HG03575 (cell line): Measurements from ENCODE around the gene AP5Z1.
"Not testable (repeated sequence)": the region's sequence is repeated elsewhere in the genome, so short reads cannot be mapped to it uniquely, and the experiment has no call there.

Experiments used
- ATAC-seq: cut with Tn5 transposase; IDR thresholded peaks from one replicate; pipeline ENCODE4 v1.9.1; 2021; ENCODE audit not compliant: unreplicated experiment, insufficient number of reproducible peaks, low FRiP score; ENCODE audit errors: extremely low read depth

Gene AP5Z1

DNA sequence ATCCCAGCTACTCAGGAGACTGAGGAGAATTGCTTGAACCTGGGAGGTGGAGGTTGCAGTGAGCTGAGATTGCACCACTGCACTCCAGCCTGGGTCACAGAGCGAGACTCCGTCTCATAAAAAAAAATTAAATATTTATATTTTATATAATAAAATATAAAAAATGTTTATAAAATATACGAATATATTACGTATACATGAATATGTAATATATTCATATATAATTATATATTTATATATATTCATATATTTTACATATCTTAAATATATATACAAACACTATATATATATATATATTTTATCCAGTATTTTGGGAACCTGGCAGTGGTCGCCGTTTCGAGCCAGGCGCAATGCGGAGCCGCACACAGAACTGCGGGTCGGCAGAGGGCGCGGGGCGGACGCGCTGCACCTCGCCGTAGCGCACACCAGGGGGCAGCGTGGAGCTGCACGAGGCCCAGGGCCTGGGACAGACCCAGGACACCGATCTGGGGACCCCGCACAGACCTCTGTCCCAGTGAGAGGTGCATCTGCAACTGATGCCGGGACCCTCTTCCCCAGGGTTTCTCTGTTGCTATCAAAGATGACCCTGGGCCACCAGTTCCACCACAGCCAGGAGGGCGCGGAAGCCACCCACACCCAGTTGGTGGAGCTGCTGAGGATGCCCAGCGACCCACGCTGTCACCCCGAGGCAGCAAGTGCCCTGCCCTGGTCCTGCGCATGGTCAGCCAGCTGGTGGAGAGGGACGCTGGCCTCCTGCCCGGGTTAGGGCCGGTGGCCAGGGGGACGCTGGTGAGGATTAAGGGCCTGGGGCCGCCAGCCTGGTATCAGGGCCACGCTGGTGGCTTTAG is 22.7 kb downstream of the AP5Z1 start:
- ATAC-seq: no peak

DNA sequence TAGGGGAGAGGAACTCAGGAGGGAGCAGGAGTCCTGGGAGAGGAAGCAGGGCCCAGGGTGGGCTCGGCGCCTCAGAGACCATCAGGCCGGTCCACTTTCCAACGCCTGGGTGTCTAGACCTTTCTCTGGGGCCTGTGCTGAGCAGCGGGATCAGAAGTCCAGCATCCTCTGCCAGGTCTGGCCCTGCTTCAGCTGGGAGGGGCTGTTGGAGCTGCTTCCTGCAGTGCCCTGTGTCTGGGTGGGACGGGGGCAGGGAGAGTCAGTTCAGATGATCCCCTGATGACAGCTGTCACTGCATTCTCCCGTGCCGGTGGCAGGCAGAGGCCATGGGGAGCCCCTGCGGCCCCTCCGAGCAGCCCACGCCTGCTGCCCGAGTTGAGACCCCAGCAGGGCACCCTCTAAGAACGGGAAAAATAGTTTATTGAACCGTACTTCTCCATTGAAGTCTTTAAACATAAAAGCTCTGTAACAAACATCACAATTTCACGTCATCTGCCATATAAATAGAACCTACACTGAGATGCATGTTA is 23.3 kb downstream of the AP5Z1 start:
- ATAC-seq: no peak

DNA sequence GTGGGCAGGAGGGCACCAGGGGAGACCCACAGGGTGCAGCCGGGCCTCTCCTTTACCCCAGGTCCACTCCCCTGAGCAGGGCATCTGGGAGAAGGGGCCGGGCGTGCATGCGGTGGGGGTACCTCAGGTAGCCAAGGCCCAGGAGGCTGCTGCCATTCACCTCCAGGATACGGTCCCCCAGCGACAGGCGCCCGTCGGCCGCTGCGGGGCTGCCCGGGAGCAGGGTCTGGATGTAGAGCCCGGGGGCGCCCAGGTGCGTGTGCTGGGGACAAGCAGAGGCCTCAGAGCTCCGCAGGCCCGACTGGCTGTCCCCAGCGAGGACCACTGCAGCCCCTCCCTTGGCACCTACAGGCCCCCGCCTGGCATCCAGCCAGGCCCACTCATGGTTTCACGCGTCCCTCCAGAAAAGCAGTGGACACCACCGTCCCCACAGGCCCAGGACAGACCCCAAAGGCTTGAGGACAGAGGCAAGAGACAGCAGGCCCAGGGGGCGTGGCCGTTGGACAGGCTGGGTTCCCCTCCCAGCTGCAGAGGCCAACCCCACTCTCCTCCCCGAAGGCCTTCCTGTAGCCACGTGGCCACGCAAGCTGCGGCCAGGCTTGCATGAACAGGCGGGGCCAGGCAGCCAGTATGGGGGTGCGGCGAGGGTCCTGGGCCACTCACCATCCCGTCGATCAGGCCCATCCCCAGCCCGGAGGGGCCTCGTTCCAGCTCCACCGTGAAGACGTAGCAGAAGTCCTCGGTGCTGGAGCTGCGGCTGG is 24.3 kb downstream of the AP5Z1 start:
- no peak for ATAC-seq

DNA sequence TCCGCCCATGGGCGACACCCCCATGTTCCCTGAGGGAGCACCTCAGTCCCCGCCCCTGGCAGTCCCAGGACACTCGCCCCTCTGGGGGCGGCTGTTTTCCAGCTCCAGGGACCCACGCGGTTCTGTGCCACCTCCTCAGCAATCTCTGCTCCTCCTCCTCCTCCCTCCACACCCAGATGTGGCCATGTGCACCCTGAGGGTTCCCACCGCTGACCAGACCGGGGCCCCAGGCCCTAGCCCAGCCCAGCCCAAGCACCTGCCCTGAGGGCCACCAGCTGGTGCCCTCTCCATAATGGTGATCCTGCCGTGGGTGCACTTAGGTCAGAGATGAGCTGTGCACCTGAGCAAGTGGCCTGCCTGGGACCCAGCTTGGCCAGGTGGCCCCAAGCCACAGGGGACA is 25.1 kb downstream of the AP5Z1 start:
- ATAC-seq: no peak

DNA sequence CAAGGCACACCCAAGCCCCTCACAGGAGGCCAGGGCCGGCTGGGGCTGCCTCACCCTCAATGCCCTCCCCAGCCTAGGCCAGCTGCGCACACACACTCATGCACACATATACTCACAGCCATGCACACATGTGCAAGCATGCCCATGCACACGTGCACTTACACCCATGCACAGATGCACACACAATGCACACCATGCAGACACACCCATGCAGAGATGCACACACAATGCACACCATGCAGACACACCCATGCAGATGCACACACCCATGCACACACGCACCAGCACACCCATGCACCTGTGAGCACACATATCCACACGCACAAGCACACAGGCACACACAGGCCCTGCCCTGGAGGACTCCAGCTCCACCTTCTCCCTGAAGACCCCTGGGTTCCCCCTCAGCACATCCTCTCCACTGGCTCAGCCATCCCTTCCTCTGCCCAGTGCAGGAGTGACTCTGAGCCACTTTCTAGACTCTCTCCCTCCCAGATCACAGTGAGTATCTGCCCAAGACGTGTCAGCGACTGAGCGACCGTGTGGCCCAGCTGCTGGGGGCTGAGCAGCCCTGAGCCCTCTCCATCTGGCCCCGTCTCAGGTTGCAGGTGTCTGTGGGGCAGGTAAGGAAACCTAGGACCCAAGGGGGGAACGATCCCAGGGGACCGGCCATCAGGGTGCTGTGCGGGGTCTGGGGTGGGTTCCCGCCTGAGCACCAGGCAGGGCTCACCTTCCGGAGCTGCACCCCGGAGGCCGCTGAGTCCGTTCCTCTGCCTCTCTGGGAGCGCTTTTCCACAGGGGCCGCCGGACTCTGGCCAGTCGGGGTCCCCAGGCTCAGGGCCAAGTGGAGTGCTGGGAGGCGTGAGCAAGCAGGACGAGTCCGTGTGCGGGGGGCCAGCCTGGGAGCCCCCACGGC is 25.8 kb downstream of the AP5Z1 start:
- ATAC-seq: no peak

DNA sequence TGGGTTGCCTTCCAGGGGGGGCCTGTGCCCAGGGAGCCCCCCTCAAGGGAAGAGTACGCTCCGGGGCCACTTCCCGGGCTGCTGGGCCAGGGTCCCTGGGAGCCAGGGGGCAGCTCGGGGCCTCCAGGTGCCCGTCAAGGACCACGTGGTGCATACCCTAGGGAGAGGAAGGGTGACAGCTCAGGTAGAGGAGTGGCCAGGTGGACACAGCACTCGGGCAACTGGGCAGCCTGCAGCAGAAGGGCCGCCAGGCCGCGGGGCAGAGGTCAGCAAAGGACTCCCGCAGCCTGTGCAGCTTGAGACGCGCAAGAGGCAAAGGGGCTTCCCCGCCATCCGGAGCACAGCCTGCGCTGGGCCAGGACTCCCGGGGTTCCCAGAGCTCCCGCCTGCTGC is 26.4 kb downstream of the AP5Z1 start:
- ATAC-seq: no peak

DNA sequence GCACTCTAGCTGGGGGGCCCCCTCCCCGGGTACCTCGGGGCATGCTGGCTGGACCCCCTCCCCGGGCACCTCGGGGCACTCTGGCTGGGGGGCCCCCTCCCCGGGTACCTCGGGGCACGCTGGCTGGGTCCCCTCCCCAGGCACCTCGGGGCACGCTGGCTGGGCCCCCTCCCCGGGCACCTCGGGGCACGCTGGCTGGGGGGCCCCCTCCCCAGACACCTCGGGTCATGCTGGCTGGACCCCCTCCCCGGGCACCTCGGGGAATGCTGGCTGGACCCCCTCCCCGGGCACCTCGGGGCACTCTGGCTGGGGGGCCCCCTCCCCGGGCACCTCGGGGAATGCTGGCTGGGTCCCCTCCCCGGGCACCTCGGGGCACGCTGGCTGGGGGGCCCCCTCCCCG is 27.2 kb downstream of the AP5Z1 start:
- not testable (repeated sequence) for ATAC-seq

DNA sequence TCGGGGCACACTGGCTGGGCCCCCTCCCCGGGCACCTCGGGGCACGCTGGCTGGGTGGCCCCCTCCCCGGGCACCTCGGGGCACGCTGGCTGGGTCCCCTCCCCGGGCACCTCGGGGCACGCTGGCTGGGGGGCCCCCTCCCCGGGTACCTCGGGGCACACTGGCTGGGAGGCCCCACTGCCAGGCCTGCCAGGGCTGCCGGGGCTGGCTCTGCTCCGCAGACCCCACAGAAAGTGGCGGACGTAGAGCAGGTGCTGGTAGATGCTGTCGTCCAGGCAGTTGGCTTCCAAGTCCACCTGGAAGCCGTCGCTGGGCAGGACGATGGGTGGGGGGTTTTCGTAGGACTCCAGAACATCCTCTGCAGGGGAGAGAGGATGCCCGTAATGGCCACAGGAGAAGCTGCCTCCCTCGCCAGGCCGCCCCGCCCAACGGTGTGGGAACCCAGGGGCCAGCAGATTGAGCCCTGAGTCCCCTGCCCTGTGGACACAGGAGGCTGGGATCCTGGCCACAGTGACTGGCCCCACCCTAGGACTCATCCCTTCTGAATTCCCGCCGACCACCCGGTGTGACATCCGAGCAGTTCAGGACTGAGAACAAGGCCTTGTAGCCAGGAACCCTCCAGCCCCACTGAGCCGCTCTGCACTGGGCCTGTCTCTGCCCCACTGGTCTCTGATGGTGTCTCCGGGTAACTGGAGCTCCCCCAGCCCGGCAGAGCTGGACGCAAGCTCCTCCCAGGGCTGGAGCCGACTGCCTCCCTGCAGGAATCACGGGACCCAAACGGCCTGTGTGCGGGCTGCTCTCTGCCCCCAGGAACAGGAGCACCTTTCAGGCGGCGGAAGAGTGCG is 28.2 kb downstream of the AP5Z1 start:
- no peak for ATAC-seq

DNA sequence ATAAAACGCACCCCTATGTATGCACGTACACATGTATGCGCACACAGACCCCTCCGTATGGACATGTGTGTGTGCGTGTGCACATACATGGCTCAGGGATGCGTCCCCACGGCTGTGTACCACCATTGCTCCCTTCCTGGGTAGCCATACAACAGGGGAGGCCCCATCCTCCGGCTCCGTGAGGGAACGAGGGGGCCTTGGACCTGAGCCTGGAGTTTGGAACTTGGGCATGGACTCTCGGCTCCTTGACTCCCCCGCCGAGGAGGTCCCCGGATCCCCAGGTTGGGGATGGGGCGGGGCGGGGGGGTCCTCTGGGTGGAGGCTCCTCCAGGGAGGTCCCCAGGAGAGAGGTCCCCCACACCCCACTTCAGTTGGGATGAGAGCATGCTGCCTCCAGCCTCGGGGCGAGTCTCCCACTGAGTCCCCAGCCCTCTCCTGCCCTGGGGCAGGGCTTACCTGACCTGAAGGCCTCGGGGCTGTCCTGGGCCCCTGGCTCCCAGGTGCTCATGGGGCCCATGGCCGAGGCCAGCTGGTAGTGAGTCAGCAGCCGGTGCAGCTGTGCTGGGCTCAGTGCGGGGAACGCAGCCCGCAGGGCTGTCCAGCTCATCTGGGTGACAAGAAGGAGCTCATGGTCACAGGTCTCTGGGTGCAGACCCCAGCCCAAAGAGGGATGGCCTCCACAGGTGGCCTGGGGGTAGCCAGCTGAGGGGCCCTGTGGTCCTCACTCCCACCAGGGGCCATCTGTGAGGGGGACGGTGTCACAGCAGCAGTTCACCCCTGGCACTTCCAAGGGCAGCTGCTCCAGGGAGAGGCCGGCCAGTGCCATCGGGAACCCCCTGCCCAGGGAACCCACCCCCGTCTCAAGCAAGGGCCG is 29.9 kb downstream of the AP5Z1 start:
- ATAC-seq: no peak

DNA sequence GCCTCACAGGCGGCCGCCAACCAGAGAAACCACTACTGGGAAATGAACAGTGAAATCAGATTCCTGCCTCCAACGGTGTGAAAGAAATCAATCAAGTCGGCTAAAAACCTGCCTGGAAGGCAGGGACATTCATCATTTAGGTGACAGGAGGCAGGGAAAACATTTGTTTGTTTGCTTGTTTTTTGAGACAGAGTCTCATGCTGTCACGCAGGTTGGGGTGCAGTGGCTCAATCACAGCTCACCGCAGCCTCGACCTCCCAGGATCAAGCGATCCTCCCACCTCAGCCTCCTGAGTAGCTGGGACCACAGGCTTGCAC is 30.5 kb downstream of the AP5Z1 start:
- no peak for ATAC-seq

DNA sequence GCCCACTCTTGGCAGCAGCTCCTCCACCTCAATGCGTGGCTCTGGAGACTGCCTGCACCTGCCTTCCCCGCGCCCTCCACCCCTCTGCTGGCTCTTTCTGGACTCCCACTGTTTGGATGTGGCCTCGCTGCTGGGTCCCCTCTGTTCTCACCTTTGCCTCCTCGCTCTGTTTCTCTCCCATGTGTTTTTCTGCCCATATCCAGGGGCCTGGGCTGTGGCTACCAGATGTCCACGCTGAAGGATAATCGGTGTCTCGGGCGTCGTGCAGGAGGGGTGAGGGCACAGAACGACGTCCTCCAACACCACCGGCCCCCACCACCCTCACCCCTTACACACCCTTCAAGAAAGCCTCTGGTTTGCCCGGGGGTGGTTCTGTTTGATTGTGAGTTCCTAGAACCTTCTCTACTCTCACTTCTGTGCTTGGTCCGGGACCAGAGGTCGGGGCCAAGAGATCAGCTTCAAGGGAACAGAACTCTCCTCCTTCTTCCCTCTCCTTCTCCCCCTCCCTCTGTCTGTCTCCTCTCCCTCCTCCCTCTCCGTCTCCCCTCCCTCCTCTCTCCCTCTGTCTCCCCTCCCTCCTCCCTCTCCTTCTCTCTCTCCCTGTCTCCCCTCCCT is 31.7 kb downstream of the AP5Z1 start:
- ATAC-seq: no peak

DNA sequence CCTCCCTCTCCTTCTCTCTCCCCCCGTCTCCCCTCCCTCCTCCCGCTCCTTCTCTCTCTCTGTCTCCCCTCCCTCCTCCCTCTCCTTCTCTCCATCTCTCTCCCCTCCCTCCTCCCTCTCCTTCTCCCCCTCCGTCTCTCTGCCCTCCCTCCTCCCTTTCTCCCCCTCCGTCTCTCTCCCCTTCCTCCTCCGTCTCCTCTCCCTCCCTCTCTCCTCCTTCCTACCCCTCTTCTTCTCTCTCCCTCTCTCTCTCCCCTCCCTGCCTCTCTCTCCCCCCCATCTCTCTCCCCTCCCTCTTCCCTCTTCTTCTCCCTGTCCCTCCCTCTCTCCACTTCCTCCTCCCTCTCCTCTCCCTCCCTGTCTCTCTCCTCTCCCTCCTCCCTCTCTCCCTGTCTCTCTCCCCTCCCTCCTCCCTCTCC is 32.2 kb downstream of the AP5Z1 start:
- ATAC-seq: no peak

DNA sequence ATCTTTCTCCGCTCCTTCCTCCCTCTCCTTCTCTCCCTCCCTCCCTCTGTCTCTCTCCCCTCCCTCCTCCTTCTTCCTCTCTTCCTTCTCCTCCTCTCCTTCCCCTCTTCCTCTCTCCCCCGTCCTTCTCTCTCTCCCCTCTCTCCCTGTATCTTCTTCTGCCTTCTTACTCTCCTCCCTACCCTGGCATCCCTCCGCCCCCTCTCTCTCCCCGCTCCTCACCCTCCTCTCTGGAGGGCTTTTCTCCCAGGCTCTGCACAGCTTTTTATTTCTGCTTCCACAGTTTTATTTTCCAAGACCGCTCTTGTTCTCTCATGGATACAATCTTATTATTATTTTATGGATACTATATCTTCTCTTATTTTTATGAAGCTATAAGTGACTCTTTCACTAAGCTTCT is 32.6 kb downstream of the AP5Z1 start:
- ATAC-seq: no peak

DNA sequence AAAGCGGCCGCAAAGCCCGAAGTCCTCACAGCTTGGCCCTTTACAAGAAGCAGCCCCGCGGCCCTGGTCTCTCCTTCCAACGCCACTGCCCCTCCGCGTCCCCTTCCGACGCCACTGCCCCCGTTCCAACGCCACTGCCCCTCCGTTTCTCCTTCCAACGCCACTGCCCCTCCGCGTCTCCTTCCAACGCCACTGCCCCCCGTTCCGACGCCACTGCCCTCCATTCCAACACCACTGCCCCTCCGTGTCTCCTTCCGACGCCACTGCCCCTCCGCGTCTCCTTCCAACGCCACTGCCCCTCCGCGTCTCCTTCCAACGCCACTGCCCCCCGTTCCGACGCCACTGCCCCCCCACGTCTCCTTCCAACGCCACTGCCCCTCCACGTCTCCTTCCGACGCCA is 33.1 kb downstream of the AP5Z1 start:
- ATAC-seq: no peak

DNA sequence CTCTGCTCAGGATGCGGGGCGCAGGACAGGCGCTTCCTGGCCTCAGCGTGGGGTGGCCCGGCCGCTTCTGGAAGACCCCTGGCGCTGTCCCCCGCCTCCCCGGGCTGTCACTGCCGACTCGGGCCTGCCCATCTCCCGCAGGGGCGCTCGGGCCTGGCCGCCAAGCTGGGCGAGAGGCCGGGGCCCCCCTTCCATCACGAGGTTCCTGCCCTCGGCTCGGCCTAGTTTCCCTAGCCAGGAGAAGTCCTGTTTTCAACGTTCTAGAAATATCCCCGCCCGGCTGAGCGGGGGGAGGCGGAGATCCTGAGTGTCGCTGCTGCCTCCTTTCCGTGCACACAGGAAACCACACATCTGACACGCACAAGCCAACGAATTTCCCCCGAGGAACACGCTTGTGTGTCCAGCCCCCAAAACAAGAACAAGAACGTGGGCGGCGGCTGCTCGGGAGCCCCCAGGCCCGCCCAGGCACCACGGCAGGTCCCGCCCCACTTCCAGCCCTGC is 33.7 kb downstream of the AP5Z1 start:
- no peak for ATAC-seq

DNA sequence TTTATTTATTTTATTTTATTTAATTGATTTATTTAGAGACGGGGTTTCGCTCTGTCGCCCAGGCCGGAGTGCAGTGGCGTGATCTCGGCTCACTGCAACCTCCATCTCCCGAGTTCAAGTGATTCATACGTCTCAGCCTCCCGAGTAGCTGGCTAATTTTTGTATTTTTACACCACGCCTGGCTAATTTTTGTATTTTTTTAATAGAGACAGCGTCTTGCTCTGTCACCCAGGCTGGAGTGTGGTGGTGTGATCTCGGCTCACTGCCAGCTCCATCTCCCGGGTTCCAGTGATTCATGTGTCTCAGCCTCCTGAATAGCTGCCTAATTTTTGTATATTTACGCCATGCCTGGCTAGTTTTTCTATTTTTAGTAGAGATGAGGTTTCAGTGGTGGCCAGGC is 34.2 kb downstream of the AP5Z1 start:
- no peak for ATAC-seq

DNA sequence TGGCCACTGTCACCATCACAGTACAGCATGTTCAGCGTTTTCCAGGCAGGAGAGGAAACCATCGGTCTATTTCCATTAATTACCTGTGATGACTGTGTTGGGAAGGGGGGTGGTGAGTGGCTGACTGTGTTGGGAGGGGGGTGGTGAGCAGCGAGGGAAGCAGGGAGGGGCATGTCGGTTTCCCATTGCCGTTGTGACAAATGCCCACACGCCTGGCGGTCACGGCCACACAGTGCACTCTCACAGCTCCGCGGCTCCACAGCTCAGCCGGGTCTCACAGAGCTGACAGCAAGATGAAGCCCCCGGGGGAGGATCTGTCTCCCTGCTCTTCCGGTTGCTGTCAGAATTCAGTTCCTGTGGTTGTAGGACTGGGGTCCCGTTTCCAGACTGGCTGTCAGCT is 39.0 kb downstream of the AP5Z1 start:
- ATAC-seq: no peak
